ENCODE data around the gene CPA4. TPM values are rescaled to one million over a fixed set of nuclear protein-coding genes. Genes with fewer than 3 reads are reported as not detected.

The CPA4 gene
- total and polyA plus RNA-seq, 2 of the 13 experiments (the other 11 are each of a cell fraction or from before 2014, with no cell fraction given) = 0.20 to 0.22 TPM

DNA sequence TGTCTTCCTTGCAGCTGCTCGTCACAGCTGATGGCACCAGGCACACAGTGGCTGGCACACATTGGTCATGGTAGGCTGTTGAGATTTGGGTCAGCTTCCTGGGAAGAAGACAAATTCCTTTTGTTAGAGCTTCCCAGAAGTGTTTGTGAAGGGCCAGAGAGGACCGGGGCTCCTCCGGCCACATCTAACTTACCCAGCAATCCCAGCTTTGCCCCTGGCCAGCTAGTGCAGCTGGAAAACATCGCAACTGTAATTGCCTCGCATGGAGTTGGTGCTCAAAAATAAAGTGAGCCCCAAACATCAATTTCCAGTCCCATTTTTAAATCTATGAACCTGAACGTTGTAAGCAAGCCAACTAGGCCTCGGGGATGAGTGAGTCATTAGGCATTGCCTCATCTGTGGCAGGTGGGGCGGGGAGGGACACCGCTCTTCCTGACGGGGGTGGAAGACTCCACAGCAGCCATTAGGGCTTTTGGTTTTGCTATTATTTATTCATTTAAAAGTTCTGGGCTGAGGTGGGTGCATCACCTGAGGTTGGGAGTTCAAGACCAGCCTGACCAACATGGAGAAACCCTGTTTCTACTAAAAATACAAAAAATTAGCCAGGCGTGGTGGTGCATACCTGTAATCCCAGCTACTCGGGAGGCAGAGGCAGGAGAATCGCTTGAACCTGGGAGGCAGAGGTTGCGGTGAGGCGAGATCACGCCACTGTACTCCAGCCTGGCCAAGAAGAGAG, 64.1 kb downstream of the CPA4 start:
- ChIA-PET POLR2A (no interaction called here), CTCF (ENCODE audit: low intra/inter-chr PET ratio, low total read pairs) (no interaction called here)
- H3K36me3 ChIP-seq (replicated peaks in 1 of 2; ENCODE audit: control insufficient read depth in 1 of 2, insufficient read depth in 2 of 2, low read length in 2 of 2) = no peaks in the 10 kb centered on the region
- peak overlapping the region in 1 of 3 experiments; percentile 39; a peak in 2 of 6 replicates for H3K4me3 ChIP-seq (replicated peaks in 1 of 3; ENCODE audit: insufficient read depth in 1 of 3, low read depth in 2 of 3, low read length in 3 of 3)
- peak overlapping the region; percentile 76 for H3K4me2 ChIP-seq (ENCODE audit: low read depth, low read length)
- 49% methylated on average over 16 of the region's 16 CpGs for WGBS (ENCODE audit: low lambda C conversion rate)
- ATAC-seq (peak; percentile 16; the same call in 1 of the 3 replicates), FAIRE-seq (no peak), DNase-seq (ENCODE audit: low spot score) (no peak)
- no peaks in the 10 kb centered on the region; the same call in 1 of the 2 replicates for H3K9me3 ChIP-seq (ENCODE audit: low read length)
- H4K20me1 ChIP-seq (ENCODE audit: insufficient read depth, low read length) = no peaks in the 10 kb centered on the region
- H2AFZ ChIP-seq (ENCODE audit: low read length) = peak overlapping the region; percentile 77
- in situ Hi-C loops (cut with HindIII; ENCODE audit: extremely low pct_ligation_motif_present, low pct_unique_long_range_greater_than_20kb) (no loop called here), intact Hi-C loops (cut with micrococcal nuclease; ENCODE audit: unreplicated experiment) (no loop called here)
- no peaks in the 10 kb centered on the region for H3K79me2 ChIP-seq (ENCODE audit: insufficient read depth, low read length)
- peaks cover 0 to under 1% of the 10 kb centered on the region in 2 experiments; a peak in 2 of 5 replicates for H3K27me3 ChIP-seq (ENCODE audit: control insufficient read depth in 1 of 2, insufficient read depth in 2 of 2, low read length in 2 of 2)
- H3K4me1 ChIP-seq (ENCODE audit: insufficient read depth, low read length) = peaks cover 19% of the 10 kb centered on the region
- peak overlapping the region; percentile 30; the same call in 1 of the 2 replicates for H3K9ac ChIP-seq (ENCODE audit: insufficient read depth, low read depth, low read length)
- no TSS peak for BruUV-seq (replicated peaks)
- no peak overlapping the region for H3K27ac ChIP-seq (ENCODE audit: extremely low read length, insufficient read depth, low read length)
- TF ChIP-seq ZIK1 (CRISPR knock-in tag; IDR thresholded peaks at IDR 0.05; ENCODE audit: borderline replicate concordance, low read depth) = no peak
- no peak for TF ChIP-seq PRPF4 (IDR thresholded peaks at IDR 0.05; ENCODE audit: low read depth, low read length, poor library complexity, severe bottlenecking)
- TF ChIP-seq, protein P1, sequence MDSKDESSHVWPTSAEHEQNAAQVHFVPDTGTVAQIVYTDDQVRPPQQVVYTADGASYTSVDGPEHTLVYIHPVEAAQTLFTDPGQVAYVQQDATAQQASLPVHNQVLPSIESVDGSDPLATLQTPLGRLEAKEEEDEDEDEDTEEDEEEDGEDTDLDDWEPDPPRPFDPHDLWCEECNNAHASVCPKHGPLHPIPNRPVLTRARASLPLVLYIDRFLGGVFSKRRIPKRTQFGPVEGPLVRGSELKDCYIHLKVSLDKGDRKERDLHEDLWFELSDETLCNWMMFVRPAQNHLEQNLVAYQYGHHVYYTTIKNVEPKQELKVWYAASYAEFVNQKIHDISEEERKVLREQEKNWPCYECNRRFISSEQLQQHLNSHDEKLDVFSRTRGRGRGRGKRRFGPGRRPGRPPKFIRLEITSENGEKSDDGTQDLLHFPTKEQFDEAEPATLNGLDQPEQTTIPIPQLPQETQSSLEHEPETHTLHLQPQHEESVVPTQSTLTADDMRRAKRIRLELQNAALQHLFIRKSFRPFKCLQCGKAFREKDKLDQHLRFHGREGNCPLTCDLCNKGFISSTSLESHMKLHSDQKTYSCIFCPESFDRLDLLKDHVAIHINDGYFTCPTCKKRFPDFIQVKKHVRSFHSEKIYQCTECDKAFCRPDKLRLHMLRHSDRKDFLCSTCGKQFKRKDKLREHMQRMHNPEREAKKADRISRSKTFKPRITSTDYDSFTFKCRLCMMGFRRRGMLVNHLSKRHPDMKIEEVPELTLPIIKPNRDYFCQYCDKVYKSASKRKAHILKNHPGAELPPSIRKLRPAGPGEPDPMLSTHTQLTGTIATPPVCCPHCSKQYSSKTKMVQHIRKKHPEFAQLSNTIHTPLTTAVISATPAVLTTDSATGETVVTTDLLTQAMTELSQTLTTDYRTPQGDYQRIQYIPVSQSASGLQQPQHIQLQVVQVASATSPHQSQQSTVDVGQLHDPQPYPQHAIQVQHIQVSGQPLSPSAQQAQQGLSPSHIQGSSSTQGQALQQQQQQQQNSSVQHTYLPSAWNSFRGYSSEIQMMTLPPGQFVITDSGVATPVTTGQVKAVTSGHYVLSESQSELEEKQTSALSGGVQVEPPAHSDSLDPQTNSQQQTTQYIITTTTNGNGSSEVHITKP (CRISPR knock-in tag; IDR thresholded peaks at IDR 0.05; ENCODE audit: low read depth) = 0 out of 2 replicates have a peak, but pooled peaks have one; percentile 32
- TF ChIP-seq, protein P2, sequence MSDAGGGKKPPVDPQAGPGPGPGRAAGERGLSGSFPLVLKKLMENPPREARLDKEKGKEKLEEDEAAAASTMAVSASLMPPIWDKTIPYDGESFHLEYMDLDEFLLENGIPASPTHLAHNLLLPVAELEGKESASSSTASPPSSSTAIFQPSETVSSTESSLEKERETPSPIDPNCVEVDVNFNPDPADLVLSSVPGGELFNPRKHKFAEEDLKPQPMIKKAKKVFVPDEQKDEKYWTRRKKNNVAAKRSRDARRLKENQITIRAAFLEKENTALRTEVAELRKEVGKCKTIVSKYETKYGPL (CRISPR knock-in tag; IDR thresholded peaks at IDR 0.05) = no peak
- TF ChIP-seq, protein P3, sequence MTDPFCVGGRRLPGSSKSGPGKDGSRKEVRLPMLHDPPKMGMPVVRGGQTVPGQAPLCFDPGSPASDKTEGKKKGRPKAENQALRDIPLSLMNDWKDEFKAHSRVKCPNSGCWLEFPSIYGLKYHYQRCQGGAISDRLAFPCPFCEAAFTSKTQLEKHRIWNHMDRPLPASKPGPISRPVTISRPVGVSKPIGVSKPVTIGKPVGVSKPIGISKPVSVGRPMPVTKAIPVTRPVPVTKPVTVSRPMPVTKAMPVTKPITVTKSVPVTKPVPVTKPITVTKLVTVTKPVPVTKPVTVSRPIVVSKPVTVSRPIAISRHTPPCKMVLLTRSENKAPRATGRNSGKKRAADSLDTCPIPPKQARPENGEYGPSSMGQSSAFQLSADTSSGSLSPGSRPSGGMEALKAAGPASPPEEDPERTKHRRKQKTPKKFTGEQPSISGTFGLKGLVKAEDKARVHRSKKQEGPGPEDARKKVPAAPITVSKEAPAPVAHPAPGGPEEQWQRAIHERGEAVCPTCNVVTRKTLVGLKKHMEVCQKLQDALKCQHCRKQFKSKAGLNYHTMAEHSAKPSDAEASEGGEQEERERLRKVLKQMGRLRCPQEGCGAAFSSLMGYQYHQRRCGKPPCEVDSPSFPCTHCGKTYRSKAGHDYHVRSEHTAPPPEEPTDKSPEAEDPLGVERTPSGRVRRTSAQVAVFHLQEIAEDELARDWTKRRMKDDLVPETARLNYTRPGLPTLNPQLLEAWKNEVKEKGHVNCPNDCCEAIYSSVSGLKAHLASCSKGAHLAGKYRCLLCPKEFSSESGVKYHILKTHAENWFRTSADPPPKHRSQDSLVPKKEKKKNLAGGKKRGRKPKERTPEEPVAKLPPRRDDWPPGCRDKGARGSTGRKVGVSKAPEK (CRISPR knock-in tag; IDR thresholded peaks at IDR 0.05; ENCODE audit: borderline replicate concordance) = no peak
- TF ChIP-seq ZSCAN31 (CRISPR knock-in tag; IDR thresholded peaks at IDR 0.05; ENCODE audit: low read depth) = no peak
- TF ChIP-seq ATF7-NPFF (CRISPR knock-in tag; IDR thresholded peaks at IDR 0.05; ENCODE audit: low read depth) = no peak
- no peak for TF ChIP-seq ZNF282 (IDR thresholded peaks at IDR 0.05; ENCODE audit: partially characterized antibody)
- no peak for TF ChIP-seq RXRA (CRISPR knock-in tag; IDR thresholded peaks at IDR 0.05)
- TF ChIP-seq EP300 (IDR thresholded peaks at IDR 0.05; ENCODE audit: low read depth in 2 of 2, low read length in 2 of 2) = no peak
- no peak for TF ChIP-seq EP300 (CRISPR knock-in tag; IDR thresholded peaks at IDR 0.05; ENCODE audit: borderline replicate concordance)
- TF ChIP-seq SIX4 (CRISPR knock-in tag; IDR thresholded peaks at IDR 0.05) = no peak
- TF ChIP-seq, protein P4, sequence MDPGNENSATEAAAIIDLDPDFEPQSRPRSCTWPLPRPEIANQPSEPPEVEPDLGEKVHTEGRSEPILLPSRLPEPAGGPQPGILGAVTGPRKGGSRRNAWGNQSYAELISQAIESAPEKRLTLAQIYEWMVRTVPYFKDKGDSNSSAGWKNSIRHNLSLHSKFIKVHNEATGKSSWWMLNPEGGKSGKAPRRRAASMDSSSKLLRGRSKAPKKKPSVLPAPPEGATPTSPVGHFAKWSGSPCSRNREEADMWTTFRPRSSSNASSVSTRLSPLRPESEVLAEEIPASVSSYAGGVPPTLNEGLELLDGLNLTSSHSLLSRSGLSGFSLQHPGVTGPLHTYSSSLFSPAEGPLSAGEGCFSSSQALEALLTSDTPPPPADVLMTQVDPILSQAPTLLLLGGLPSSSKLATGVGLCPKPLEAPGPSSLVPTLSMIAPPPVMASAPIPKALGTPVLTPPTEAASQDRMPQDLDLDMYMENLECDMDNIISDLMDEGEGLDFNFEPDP (CRISPR knock-in tag; conservative IDR thresholded peaks at IDR 0.05) = no peak
